GM23248 (cell line): ENCODE data around the gene LTBR.

ENCODE experiments used
- EZH2 ChIP-seq: fragments of 200-600 bp; sonication (generic); IDR thresholded peaks from 2 replicates; pipeline ENCODE4 v1.6.1; 2018; ENCODE audit warnings: antibody characterized with exemption, mild to moderate bottlenecking; ENCODE audit not compliant: insufficient read depth, poor library complexity, severe bottlenecking
- EZH2phosphoT487 ChIP-seq: fragments of 200-600 bp; sonication (generic); IDR thresholded peaks from 2 replicates; pipeline ENCODE4 v1.6.1; 2018; ENCODE audit warnings: antibody characterized with exemption, moderate library complexity, mild to moderate bottlenecking, low read depth; ENCODE audit not compliant: insufficient read depth

DNA sequence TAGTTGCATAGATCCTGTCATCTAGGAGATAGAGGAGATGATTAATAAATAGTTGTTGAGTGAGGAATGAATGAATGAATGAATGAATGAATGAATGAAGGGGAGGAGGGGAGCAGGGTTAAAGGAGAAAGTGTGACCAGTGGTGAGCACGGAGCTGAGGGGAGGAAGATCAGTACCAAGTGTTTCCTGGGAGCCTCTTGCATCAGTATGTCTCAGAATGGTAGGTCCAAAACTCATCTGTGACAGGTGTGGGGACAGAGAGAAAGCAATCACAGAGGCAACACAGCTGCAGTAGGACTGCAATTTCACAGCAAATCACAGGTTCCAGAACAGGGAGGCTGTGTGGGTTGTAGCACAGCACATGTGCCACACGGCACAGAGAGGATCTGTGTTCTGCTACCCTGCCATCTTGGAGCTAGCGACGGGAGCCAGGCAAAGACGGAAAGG is 27.6 kb upstream of the LTBR start:
- TF ChIP-seq EZH2 = no peak
- TF ChIP-seq EZH2phosphoT487 = no peak
